Endothelial cell (in vitro differentiated cells): Measurements from ENCODE around the gene PLD2. TPM values are rescaled to one million over a fixed set of nuclear protein-coding genes. Genes with fewer than 3 reads are reported as not detected.

Source experiments
- DNase-seq: peaks from one replicate; pipeline ENCODE4 v3.0.0; 2021; ENCODE audit warnings: low spot score
- H3K27ac Mint-ChIP-seq: one replicate; pipeline ENCODE4 v1.8.0; 2021; ENCODE audit warnings: mixed read lengths, inconsistent platforms; ENCODE audit not compliant: unreplicated experiment
- H3K27me3 Mint-ChIP-seq: one replicate; pipeline ENCODE4 v1.8.0; 2021; ENCODE audit warnings: mild to moderate bottlenecking, moderate library complexity, mixed read lengths, inconsistent platforms; ENCODE audit not compliant: unreplicated experiment
- H3K36me3 Mint-ChIP-seq: one replicate; pipeline ENCODE4 v1.8.0; 2021; ENCODE audit warnings: mild to moderate bottlenecking, low read depth, mixed read lengths, inconsistent platforms; ENCODE audit not compliant: unreplicated experiment
- H3K4me1 Mint-ChIP-seq: one replicate; pipeline ENCODE4 v1.8.0; 2021; ENCODE audit warnings: mild to moderate bottlenecking, mixed read lengths, inconsistent platforms; ENCODE audit not compliant: unreplicated experiment
- H3K4me3 Mint-ChIP-seq: one replicate; pipeline ENCODE4 v1.8.0; 2021; ENCODE audit warnings: mild to moderate bottlenecking, mixed read lengths, inconsistent platforms; ENCODE audit not compliant: unreplicated experiment
- H3K9me3 Mint-ChIP-seq: one replicate; pipeline ENCODE4 v1.8.0; 2021; ENCODE audit warnings: mixed read lengths, inconsistent platforms; ENCODE audit not compliant: unreplicated experiment
- long read RNA-seq: library from polyadenylated mRNA; unstranded; transcript quantifications from one replicate; pipeline ENCODE4 v2.0.0, GENCODE V29; 2020; ENCODE audit not compliant: unreplicated experiment
- total RNA-seq: library from RNA; stranded (reverse); fragmentation: NEBNext Ultra II Directional; extraction: Animal tissue kit (Norgen Biotek cat#: 25700); gene quantifications from one replicate; pipeline ENCODE4 v1.2.1, GENCODE V29; 2021; ENCODE audit not compliant: unreplicated experiment
- TF ChIP-seq, protein P1 (sequence below): fragments of 200-600 bp; sonication (generic); IDR thresholded peaks from one replicate; pipeline ENCODE4 v1.5.0; 2021; ENCODE audit warnings: antibody characterized with exemption; ENCODE audit not compliant: unreplicated experiment

The PLD2 gene, protein sequence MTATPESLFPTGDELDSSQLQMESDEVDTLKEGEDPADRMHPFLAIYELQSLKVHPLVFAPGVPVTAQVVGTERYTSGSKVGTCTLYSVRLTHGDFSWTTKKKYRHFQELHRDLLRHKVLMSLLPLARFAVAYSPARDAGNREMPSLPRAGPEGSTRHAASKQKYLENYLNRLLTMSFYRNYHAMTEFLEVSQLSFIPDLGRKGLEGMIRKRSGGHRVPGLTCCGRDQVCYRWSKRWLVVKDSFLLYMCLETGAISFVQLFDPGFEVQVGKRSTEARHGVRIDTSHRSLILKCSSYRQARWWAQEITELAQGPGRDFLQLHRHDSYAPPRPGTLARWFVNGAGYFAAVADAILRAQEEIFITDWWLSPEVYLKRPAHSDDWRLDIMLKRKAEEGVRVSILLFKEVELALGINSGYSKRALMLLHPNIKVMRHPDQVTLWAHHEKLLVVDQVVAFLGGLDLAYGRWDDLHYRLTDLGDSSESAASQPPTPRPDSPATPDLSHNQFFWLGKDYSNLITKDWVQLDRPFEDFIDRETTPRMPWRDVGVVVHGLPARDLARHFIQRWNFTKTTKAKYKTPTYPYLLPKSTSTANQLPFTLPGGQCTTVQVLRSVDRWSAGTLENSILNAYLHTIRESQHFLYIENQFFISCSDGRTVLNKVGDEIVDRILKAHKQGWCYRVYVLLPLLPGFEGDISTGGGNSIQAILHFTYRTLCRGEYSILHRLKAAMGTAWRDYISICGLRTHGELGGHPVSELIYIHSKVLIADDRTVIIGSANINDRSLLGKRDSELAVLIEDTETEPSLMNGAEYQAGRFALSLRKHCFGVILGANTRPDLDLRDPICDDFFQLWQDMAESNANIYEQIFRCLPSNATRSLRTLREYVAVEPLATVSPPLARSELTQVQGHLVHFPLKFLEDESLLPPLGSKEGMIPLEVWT
- total RNA-seq = 86.5 TPM
- long read RNA-seq, transcript PLD2-201 (25 exons, 3,503 nt) = major isoform, 8 of 25 reads
- long read RNA-seq, partial matches to known transcripts = 7 of 25 reads
- long read RNA-seq, other reads (novel, unspliced or antisense) = 6 of 25 reads

DNA sequence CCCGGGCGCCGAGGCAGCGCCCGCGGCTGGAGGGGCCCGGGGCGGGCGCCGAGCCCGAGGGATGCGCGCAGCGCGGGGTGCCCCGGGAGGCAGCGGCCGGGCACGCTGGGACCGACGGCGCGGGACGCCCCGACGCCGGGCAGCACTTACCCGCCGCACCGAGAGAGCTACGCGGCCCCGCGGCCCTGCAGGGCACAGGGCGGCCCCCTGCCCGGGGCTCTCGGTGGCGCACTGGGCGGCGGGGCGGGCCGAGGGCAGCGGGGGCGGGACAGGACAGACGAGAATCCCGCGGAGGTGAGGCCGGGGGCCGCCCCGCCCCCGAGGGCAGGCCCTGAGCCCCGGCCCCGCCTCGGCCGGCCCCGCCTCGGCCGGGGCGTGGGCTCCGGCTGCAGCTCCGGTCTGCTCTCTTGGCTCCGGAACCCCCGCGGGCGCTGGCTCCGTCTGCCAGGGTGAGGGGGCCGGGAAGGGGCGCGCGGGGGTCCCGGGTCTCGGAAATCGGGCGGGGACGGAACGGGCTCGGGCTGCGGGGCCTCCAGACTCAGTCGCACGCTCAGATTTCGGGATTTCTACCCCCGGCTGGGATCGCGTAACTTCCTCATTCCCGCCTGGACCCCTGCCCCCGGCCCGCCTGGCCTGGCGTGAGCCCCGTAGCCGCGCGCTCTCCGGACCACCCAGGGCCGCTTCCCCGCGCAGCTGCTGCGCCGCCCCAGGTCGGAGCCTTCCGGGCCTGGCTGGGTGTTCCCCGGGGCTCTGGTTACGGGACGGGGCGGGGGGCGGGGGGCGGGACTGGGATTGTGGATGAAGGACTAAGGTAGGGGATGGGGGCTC, at the start of gene PLD2:
Gene PLD2, plus strand, starts transcription at position 376 of the 828 bp plus-strand sequence. CDS start 621 bp downstream, outside the sequence.
- no peaks in the 10 kb centered on the region for H3K9me3 Mint-ChIP-seq
- peaks cover 12% of the 10 kb centered on the region for H3K27me3 Mint-ChIP-seq
- H3K4me1 Mint-ChIP-seq = peaks cover 11% of the 10 kb centered on the region
- no peak within 1 kb of the TSS for H3K27ac Mint-ChIP-seq
- TF ChIP-seq, protein P1, sequence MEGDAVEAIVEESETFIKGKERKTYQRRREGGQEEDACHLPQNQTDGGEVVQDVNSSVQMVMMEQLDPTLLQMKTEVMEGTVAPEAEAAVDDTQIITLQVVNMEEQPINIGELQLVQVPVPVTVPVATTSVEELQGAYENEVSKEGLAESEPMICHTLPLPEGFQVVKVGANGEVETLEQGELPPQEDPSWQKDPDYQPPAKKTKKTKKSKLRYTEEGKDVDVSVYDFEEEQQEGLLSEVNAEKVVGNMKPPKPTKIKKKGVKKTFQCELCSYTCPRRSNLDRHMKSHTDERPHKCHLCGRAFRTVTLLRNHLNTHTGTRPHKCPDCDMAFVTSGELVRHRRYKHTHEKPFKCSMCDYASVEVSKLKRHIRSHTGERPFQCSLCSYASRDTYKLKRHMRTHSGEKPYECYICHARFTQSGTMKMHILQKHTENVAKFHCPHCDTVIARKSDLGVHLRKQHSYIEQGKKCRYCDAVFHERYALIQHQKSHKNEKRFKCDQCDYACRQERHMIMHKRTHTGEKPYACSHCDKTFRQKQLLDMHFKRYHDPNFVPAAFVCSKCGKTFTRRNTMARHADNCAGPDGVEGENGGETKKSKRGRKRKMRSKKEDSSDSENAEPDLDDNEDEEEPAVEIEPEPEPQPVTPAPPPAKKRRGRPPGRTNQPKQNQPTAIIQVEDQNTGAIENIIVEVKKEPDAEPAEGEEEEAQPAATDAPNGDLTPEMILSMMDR = no peak
- peak within 1 kb of the TSS; percentile 96 for H3K4me3 Mint-ChIP-seq
- H3K36me3 Mint-ChIP-seq = peaks cover 22% of the 10 kb centered on the region
- peak; percentile 90 for DNase-seq

DNA sequence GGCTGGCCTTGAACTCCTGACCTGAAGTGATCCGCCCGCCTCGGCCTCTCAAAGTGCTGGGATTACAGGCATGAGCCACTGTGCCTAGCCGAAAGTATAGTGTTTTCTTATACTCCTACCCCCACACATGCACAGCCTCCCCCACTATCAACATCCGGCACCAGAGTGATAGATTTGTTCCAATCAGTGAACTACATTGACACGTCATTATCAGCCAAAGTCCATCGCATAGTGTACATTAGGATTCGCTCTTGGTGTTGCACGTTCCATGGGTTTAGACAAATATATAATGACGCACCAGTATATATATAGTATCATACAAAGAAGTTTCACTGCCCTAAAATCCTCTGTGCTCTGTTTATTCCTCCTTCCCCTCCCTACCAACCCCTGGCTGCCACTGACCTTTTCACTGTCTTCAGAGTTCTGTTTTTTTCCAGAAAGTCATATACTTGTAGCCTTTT, 47.1 kb upstream of the PLD2 start:
- H3K27me3 Mint-ChIP-seq = peaks cover 4% of the 10 kb centered on the region
- no peaks in the 10 kb centered on the region for H3K36me3 Mint-ChIP-seq
- no peak overlapping the region for H3K27ac Mint-ChIP-seq
- H3K9me3 Mint-ChIP-seq = no peaks in the 10 kb centered on the region
- no peak for DNase-seq
- H3K4me1 Mint-ChIP-seq = peaks cover 3% of the 10 kb centered on the region
- H3K4me3 Mint-ChIP-seq = no peak overlapping the region
- TF ChIP-seq, protein P1 = no peak

DNA sequence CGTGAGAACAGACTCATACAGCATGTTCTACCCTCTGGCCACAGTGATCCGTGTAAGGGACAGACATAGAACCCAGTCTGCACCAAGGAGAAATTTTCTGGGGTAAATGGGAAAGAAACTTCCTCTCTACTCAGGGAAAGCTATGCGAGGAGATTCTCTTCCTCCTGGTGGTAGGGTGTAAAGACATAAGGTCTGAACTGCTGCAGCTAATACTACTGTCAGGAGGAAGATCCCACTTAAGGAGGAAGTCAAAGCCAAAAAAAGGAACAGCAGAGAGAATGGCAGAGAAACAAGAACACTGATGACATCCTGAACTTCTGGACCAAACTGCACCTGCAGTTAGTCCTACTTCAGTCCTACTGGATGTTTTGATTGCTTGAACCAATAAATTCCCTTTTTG, 42.4 kb upstream of the PLD2 start:
- TF ChIP-seq, protein P1 = no peak
- no peak for DNase-seq
- Mint-ChIP-seq H3K36me3 (no peaks in the 10 kb centered on the region), H3K4me1 (peaks cover 3% of the 10 kb centered on the region), H3K27me3 (peaks cover 2% of the 10 kb centered on the region), H3K27ac (peak overlapping the region; percentile 6), H3K9me3 (no peaks in the 10 kb centered on the region), H3K4me3 (no peak overlapping the region)

DNA sequence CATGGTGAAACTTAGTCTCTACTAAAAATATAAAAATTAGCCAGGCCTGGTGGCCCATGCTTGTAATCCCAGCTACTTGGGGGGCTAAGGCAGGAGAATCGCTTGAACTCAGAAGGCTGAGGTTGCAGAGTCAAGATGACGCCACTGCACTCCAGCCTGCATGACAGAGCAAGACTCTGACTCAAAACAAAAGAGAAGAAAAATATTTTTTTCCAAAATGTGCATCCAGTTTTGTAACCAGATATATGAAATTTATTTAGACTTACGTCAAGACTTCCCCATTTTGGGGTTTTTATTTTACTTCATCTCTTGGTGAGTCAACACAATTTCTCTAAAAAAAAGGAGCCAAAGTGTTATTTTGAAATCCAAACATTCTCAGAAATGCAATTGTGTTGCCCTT, 40.8 kb upstream of the PLD2 start:
- Mint-ChIP-seq H3K36me3 (no peaks in the 10 kb centered on the region), H3K9me3 (no peaks in the 10 kb centered on the region), H3K27me3 (no peaks in the 10 kb centered on the region), H3K4me3 (no peak overlapping the region), H3K27ac (no peak overlapping the region), H3K4me1 (peaks cover 3% of the 10 kb centered on the region)
- DNase-seq = no peak
- TF ChIP-seq, protein P1 = no peak
